HG03025 (cell line): ENCODE measurements around the gene CBLN3.

Source experiments
- ATAC-seq: cut with Tn5 transposase; IDR thresholded peaks from one replicate; pipeline ENCODE4 v1.9.1; 2021; ENCODE audit warnings: mild to moderate bottlenecking, moderate library complexity; ENCODE audit not compliant: unreplicated experiment, low FRiP score

Gene CBLN3

GRCh38 chr14:24439830-24440605 lies 10.6 kb upstream of the CBLN3 start:
- no peak for ATAC-seq

GRCh38 chr14:24439257-24439656 lies 9.8 kb upstream of the CBLN3 start:
- no peak for ATAC-seq

- no peak for ATAC-seq
These were observed 9.0 kb upstream of the CBLN3 start for GRCh38 chr14:24438223-24439097.

GRCh38 chr14:24437736-24438067 lies 8.2 kb upstream of the CBLN3 start:
- ATAC-seq = no peak

- ATAC-seq = no peak
These were observed 7.7 kb upstream of the CBLN3 start for GRCh38 chr14:24437020-24437735.

- ATAC-seq = no peak
These were observed 7.0 kb upstream of the CBLN3 start for GRCh38 chr14:24436355-24437019.

- ATAC-seq = no peak
These were observed 6.5 kb upstream of the CBLN3 start for GRCh38 chr14:24435998-24436354.

- no peak for ATAC-seq
These were observed 5.8 kb upstream of the CBLN3 start for GRCh38 chr14:24435192-24435810.

GRCh38 chr14:24434676-24435075 lies 5.2 kb upstream of the CBLN3 start:
- ATAC-seq = no peak

GRCh38 chr14:24434036-24434435 lies 4.6 kb upstream of the CBLN3 start:
- no peak for ATAC-seq

GRCh38 chr14:24432259-24433131 lies 3.0 kb upstream of the CBLN3 start:
- ATAC-seq = no peak

- ATAC-seq = peak; percentile 42
These were observed 2.2 kb upstream of the CBLN3 start for GRCh38 chr14:24431569-24432258.

- peak; percentile 8 for ATAC-seq
These were observed 1.5 kb upstream of the CBLN3 start for GRCh38 chr14:24430682-24431568.

GRCh38 chr14:24430143-24430681 lies 744 bp upstream of the CBLN3 start:
- ATAC-seq = peak; percentile 46

GRCh38 chr14:24428628-24429394 lies 657 bp downstream of the CBLN3 start:
- ATAC-seq = no peak

- no peak for ATAC-seq
These were observed 1.6 kb downstream of the CBLN3 start for GRCh38 chr14:24427537-24428508.
